Measurements from ENCODE around the gene MARCHF5. TPM values are rescaled to one million over a fixed set of nuclear protein-coding genes. Genes with fewer than 3 reads are reported as not detected.
"Not testable (repeated sequence)": the region's sequence is repeated elsewhere in the genome, so short reads cannot be mapped to it uniquely, and the experiment has no call there.

The MARCHF5 gene
- total and polyA plus RNA-seq, 12 donors, result 10.0 to 61.9 (median 20.8) TPM

- TF ChIP-seq POLR2A (IDR thresholded peaks at IDR 0.05), result no peak
- no peak for TF ChIP-seq CTCF (IDR thresholded peaks at IDR 0.05)
- Histone ChIP-seq H3K27me3 (no peaks in the 10 kb centered on the region), H3K27ac (no peak overlapping the region), H3K36me3 (replicated peaks in 1 of 2) (no peaks in the 10 kb centered on the region), H3K4me1 (replicated peaks in 1 of 2) (no peaks in the 10 kb centered on the region), H3K9me3 (replicated peaks in 1 of 3) (no peaks in the 10 kb centered on the region), H3K4me3 (no peak overlapping the region)
- intact Hi-C loops (cut with DNase I), result no loop called here
- WGBS, 4 donors, result 64 to 88% (median 77%) methylated on average over 4 of the region's 4 CpGs
- no peak for DNase-seq
Measured at GRCh38 chr10:92395271-92395670, 104.3 kb downstream of the MARCHF5 start.

GRCh38 chr10:92402234-92402633, 111.3 kb downstream of the MARCHF5 start:
- DNase-seq; intact Hi-C loops (cut with DNase I); H3K4me1 ChIP-seq (replicated peaks in 1 of 2); H3K36me3 ChIP-seq (replicated peaks in 1 of 2); H3K4me3 ChIP-seq; H3K27me3 ChIP-seq; H3K9me3 ChIP-seq (replicated peaks in 1 of 3); H3K27ac ChIP-seq: not testable (repeated sequence)
- WGBS, 4 donors, result 77 to 84% (median 82%) methylated on average over 5 of the region's 5 CpGs

Small RNA genes within 50 kb of the gene (small RNA-seq; reads per million reads assigned to genes)
- gene RF00019, result 0 reads per million in 2 donors
- 0 to 0.12 reads per million in 2 donors for gene RNY3P12

Other genes starting within 250 kb of the MARCHF5 start
- 10 to 100 TPM in 1 of 9 donors, 1 to 10 TPM in 8; 4.1 to 13.4 (median 6.2) TPM for gene CPEB3, start 89 bp upstream of the MARCHF5 start, total RNA-seq
- 1 to 10 TPM; 1.6 to 6.4 (median 3.0) TPM for gene CPEB3, start 89 bp upstream of the MARCHF5 start, polyA plus RNA-seq

Measured in adrenal gland (tissue), 12 donors.